Skin epidermis (tissue), 12 donors: ENCODE measurements around the gene ZFP62.
"Not testable (repeated sequence)": the region's sequence is repeated elsewhere in the genome, so short reads cannot be mapped to it uniquely, and the experiment has no call there.

ENCODE experiments used
- H3K27ac ChIP-seq, 21 experiments: fragments of 200-600 bp; sonication (generic) in 11 of 21; one replicate each; pipeline ENCODE4 v1.5.0; 2020; ENCODE audit warnings: mild to moderate bottlenecking in 3 of 21, inconsistent platforms in 2 of 21, moderate library complexity in 2 of 21
- H3K4me3 ChIP-seq, 7 experiments: fragments of 200-600 bp; sonication (generic) in 2 of 7; one replicate each; pipeline ENCODE4 v1.5.0; 2020; ENCODE audit warnings: inconsistent platforms in 2 of 7, mild to moderate bottlenecking in 2 of 7, moderate library complexity in 1 of 7

Gene ZFP62

GRCh38 chr5:180860887-180861822 lies at the start of gene ZFP62:
ZFP62 (minus strand) TSS chr5:180861276; CDS start chr5:180861219, 57 bp downstream.
- H3K27ac ChIP-seq: peak within 1 kb of the TSS; percentile 65 to 96 (median 88)

GRCh38 chr5:180910735-180911134 lies 49.7 kb upstream of the ZFP62 start:
- no peak overlapping the region for H3K27ac ChIP-seq
- H3K4me3 ChIP-seq: no peak overlapping the region

More at GRCh38 chr5:180860887-180861822, at the start of gene ZFP62:
- peak within 1 kb of the TSS; percentile 49 to 92 (median 63) for H3K4me3 ChIP-seq

GRCh38 chr5:180910182-180910581 lies 49.1 kb upstream of the ZFP62 start:
- H3K27ac ChIP-seq: peak overlapping the region in 2 of 21 experiments; percentile 5 to 30

GRCh38 chr5:180909782-180910181 lies 48.7 kb upstream of the ZFP62 start:
- no peak overlapping the region for H3K4me3 ChIP-seq
- H3K27ac ChIP-seq: peak overlapping the region in 4 of 21 experiments; percentile 4 to 59 (median 18)

More at GRCh38 chr5:180910182-180910581, 49.1 kb upstream of the ZFP62 start:
- H3K4me3 ChIP-seq: no peak overlapping the region

DNA sequence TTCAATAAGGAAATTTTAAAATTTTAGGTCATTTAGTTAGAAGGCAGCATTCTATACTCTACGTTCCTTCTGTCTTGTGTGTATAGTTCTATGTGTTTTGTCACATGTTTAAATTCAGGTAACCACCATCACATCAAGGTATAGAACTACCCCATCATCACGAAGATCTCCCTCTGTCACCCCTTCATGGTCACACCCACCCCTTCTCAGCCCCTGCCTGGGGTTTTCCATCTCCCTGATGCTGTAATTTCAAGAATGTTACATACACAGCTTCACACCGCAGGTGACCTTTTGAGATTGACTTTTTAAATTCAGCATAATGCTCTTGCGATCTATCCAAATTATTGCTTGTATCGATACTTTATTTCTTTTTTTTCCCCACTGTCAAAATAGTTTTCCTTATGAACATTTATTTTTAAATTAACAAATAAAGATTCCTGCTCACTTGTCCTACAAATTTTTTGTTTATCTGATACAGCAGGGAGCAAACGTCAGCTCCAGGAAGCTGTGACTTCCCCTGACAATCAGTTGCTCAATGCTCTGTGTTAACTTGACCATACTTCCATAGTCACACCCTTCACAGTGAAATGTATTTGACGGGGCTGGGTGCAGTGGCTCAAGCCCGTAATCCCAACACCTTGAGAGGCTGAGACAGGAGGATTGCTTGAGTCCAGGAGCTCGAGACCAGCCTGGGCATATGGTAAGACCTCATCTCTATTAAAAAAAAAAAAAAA lies 48.1 kb upstream of the ZFP62 start:
- no peak overlapping the region for H3K4me3 ChIP-seq
- peak overlapping the region in 3 of 21 experiments; percentile 4 to 59 (median 5) for H3K27ac ChIP-seq

GRCh38 chr5:180908400-180908799 lies 47.3 kb upstream of the ZFP62 start:
- Histone ChIP-seq H3K4me3 (no peak overlapping the region), H3K27ac (no peak overlapping the region)

GRCh38 chr5:180901319-180902009 lies 40.4 kb upstream of the ZFP62 start:
- Histone ChIP-seq H3K27ac (no peak overlapping the region), H3K4me3 (no peak overlapping the region)

- H3K27ac ChIP-seq: no peak overlapping the region
- H3K4me3 ChIP-seq: no peak overlapping the region
Measured at GRCh38 chr5:180900178-180900577, 39.1 kb upstream of the ZFP62 start.

GRCh38 chr5:180898621-180899246 lies 37.7 kb upstream of the ZFP62 start, which contains the start of gene BTNL8:
BTNL8 (plus strand) TSS chr5:180899159; CDS start chr5:180899311, 152 bp downstream.
- H3K4me3 ChIP-seq: no peak within 1 kb of the TSS

DNA sequence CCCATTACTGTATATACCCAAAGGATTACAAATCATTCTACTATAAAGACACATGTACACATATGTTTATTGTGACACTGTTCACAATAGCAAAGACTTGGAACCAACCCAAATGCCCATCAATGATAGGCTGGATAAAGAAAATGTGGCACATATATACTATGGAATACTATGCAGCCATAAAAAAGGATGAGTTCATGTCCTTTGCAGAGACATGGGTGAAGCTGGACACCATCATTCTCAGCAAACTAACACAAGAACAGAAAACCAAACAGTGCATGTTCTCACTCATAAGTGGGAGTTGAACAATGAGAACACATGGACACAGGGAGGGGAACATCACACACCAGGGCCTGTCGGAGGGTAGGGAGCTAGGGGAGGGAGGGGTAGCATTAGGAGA lies 34.3 kb upstream of the ZFP62 start:
- H3K27ac ChIP-seq, H3K4me3 ChIP-seq: not testable (repeated sequence)

More at GRCh38 chr5:180898621-180899246, 37.7 kb upstream of the ZFP62 start, which contains the start of gene BTNL8:
- no peak within 1 kb of the TSS for H3K27ac ChIP-seq

DNA sequence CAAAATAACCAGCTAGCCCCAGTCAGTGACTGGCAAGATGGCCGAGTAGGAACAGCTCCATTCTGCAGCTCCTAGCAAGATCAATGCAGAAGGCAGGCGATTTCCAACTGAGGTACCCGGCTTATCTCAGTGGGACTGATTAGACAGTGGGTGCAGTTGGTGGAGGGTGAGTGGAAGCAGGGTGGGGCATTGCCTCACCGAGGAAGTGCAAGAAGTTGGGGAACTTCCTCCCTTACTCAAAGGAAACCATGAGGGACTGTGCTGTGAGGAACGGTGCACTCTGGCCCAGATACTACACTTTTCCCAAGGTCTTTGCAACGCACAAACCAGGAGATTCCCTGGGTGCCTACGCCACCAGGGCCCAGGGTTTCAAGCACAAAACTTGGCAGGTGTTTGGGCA lies 28.3 kb upstream of the ZFP62 start:
- Histone ChIP-seq H3K4me3 (no peak overlapping the region), H3K27ac (no peak overlapping the region)

- not testable (repeated sequence) for H3K4me3 ChIP-seq, H3K27ac ChIP-seq
Measured at GRCh38 chr5:180885845-180886529, 24.9 kb upstream of the ZFP62 start.

DNA sequence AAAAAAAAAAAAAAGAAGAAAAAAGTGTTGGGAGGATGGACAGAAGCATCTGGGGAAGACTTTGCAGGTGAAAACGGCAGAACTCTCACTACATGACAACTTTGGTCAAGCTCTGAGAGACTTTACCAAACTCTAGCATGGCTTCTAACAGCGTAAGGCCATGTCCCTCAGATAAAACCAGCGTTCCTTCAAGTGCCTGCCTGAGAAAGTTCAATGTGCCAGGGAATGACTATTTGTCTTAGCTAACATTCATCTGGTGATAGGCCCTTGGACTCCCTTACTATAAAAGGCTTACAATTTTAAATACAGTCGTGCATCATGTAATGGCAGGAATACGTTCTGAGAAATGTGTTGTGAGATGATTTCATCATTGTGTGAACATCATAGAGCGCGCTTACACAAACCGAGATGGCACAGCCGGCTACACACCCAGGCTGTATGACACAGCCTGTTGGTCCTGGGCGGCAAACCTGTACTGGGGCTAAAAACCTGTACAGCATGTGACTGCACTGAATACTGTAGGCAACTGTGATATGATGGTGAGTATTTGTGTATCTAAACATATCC lies 14.9 kb upstream of the ZFP62 start:
- Histone ChIP-seq H3K27ac (no peak overlapping the region), H3K4me3 (no peak overlapping the region)

DNA sequence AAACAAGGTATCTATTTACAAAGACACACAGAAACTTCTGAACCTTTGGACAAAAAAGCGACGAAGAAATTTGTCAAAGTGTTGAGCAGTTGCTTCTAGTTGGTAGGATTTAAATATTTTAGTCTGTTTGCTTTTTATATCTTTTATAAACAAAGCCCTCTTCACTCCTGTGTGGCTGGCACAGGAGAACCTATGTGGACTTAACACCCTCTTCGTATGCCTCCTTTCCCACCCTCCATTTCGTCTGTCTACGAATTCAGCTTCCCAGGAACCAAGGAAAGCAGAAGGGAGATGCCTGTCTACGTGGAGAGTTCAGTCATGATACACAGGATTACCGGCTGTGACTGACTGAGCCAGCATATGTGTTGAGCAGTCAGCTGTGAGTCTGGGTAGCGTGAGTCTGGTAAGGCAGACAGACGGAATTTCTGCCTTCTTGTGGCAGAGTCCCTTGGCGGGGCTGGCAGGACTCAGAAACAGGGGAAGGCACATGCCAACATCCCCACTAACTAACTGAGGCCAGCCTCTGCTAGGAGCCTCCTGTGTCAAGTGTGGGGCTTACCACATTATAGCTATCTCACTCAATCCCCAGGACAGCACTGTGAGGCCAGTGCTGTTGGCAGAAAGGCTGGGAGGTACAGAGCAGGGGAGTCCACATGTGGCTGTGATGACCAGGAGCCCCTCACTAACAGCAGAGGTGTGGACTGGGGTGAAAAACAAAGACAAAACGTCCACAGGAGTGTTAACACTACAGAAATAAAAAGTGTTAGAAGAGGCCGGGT lies 13.9 kb upstream of the ZFP62 start:
- H3K4me3 ChIP-seq: no peak overlapping the region
- no peak overlapping the region for H3K27ac ChIP-seq

DNA sequence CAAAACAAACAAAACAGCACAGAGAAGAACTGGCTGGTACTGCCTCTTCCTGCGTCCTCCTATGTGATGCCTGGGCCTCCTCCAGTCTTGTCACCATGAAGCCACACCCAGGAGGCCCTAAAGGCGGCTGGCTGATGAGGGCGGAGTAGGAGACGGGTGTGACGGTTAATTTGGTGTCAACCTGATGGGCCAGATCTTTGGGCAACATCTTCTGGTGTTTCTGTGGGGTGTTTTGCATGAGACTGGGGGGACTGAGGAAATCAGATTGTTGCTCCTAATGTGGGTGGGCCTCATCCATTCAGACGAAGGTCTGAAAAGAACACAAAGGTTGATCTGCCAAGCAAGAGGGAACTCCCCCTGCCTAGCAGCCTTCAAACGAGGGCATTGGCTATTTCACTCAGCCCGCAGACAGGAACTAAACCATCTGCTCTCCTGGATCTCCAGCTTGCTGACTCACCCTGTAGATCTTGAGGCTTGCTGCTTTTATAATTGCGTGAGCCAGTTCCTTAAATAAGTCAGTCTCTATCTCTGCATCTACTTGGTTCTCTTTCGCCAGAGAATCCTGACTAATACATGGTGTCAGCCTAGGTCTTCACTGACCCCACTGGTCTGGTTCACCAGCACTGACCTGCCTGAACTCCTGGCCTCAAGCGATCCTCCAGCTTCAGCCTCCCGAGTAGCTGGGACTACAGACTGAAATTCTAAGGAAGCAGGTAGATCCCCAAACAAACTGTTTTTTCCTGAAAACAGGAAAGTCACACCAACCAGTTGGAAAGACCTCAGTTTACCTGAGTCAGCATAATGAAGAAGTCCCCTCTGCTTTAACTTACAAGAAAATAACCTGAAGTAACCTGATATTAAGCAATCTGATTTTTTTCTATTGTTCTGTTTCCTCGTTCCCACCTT lies 12.8 kb upstream of the ZFP62 start:
- no peak overlapping the region for H3K4me3 ChIP-seq
- H3K27ac ChIP-seq: peak overlapping the region in 10 of 21 experiments; percentile 11 to 71 (median 52)

GRCh38 chr5:180872419-180872818 lies 11.3 kb upstream of the ZFP62 start:
- peak overlapping the region in 1 of 21 experiments; percentile 58 for H3K27ac ChIP-seq
- no peak overlapping the region for H3K4me3 ChIP-seq
